ENCODE measurements around the gene MPP3. TPM values are rescaled to one million over a fixed set of nuclear protein-coding genes. Genes with fewer than 3 reads are reported as not detected.

MPP3 gene
- total RNA-seq, 2 donors from 2014 or later, result 3.7 to 4.0 TPM

- DNase-seq, result no peak
- no peak for ATAC-seq
- intact Hi-C loops (cut with DNase I, micrococcal nuclease), result no loop called here
These were observed 65.8 kb downstream of the MPP3 start for GRCh38 chr17:43767053-43767712.

DNA sequence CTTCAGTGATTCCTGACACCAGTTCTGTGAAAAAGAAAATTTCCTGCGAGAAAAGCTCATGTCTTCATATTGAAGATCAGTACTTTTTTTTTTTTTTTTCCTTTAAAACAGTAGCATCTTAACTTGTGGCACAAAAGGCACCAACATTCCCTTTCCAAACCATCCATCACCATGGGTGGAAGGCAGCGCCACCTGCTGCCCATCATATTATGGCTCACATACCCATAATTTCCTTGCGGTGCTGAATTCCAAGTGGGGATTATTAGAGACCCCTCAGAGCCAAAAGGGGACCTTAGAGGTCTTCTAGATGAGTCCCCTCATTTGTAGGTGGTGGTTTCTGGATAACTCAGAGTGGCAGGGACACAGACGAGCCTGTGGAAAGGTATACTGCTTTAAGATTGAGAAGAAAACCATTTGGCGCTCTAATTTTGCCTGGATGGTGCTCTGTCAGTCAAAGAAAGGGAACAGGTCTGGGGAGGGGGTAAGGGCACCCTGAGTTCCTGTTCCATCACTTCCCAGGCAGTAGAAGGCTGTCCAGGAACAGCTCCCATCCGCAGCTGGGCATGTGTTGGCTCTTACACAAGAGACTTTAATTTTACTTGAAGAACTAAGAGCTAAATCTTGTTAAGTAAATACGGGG lies 66.4 kb downstream of the MPP3 start:
- DNase-seq, result peak in 1 of 2 donors; percentile 84
- ATAC-seq, result no peak
- intact Hi-C loops (cut with DNase I, micrococcal nuclease), result no loop called here

GRCh38 chr17:43760254-43760852 lies 72.6 kb downstream of the MPP3 start:
- intact Hi-C loops (cut with DNase I, micrococcal nuclease), result no loop called here
- DNase-seq (peak; percentile 88 to 97), ATAC-seq (peak; percentile 97)

GRCh38 chr17:43759836-43760235 lies 73.1 kb downstream of the MPP3 start:
- intact Hi-C loops (cut with DNase I, micrococcal nuclease), result loop anchor here (5.0 to 10.0 kb wide), 2 partner anchors 63 to 185 kb away; no protein-coding TSS in a partner anchor
- DNase-seq (no peak), ATAC-seq (no peak)

DNA sequence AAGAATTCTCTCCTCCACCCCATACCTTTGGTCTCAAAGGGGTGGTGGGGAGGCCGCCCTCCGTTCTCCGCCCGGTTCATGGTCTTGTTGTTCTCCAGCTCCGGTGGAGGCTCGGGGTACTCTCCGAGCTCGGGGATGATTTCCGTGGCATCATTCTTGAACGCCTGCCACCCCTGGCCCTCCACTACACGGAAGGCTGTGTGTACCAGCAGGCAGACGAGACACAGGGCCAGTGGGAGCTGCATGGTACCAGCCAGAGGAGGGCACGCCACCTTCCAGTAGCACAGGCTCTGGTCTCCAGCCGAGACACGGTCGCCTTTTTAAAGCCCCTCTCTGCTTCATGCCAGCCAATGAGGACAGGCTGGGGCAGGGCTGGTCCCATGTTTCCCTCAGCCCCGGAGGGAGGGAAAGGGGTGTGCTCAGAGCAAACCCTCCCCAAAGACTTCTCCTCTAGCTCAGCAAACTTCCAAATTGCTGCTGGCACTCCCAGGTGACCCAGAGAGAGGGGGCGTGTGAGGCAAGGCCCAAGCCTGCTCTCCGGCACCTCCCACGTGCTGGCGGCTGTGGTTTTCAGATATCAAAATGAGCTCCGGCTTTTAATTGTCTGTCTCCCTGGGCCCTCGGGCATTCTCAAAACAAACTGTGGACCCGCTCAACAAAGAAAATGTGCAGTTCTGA lies 74.3 kb downstream of the MPP3 start, which contains the start of gene SOST:
Gene SOST (minus strand): TSS at position 295 of the 678 bp plus-strand sequence. CDS start 50 bp downstream, at position 245.
- intact Hi-C loops (cut with DNase I, micrococcal nuclease), result loop anchor here (5.0 to 10.0 kb wide), 2 partner anchors 61 to 184 kb away; no protein-coding TSS in a partner anchor
- no peak for ATAC-seq
- no peak for DNase-seq

DNA sequence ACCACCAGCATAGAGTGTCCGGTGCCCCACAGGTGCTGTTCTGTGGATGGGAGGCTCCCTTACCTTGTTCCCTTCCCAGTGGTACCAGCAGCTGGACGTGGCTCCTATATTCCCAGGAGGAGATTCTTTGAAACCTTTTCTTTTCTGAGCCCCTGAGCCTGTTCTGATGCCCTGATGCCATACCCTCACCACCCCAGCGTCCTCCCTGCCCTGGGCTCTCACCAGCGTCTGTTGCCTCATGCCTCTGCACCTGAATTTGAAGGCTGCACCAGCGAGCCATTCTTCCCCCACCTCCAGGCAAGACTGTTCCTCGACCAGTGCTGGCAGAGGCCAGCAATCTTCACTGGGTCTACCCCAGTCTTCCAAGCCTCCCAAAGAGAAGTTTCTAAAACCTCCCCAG lies 74.9 kb downstream of the MPP3 start:
- intact Hi-C loops (cut with DNase I, micrococcal nuclease), result loop anchor here (5.0 to 10.0 kb wide), 2 partner anchors 61 to 183 kb away; no protein-coding TSS in a partner anchor

GRCh38 chr17:43757171-43757660 lies 75.7 kb downstream of the MPP3 start:
- intact Hi-C loops (cut with DNase I, micrococcal nuclease), result loop anchor here (5.0 to 10.0 kb wide), 2 partner anchors 60 to 182 kb away; no protein-coding TSS in a partner anchor
- DNase-seq, result no peak

More for the DNA sequence above, 74.9 kb downstream of the MPP3 start:
- no peak for ATAC-seq
- DNase-seq, result no peak

DNA sequence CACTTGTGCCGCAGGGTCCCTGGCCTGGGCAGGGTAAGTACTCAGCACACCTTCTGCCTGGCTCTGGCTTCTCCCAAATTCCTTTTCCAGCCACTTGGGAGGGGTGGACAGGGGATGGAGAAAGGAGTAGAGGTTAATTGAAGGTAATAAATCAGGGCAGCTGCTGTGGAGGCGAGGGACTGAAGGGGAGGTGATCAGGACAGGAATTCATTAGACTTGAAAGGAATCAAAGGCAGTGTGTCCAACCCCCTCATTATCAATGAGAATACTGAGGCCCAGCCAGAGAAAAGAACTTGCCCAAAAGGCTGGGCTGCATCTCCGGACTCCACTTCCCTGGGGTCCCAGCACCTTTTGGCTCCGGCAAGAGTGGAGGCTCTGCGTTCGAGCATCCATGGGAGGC lies 76.7 kb downstream of the MPP3 start:
- intact Hi-C loops (cut with DNase I, micrococcal nuclease), result loop anchor here (5.0 to 10.0 kb wide), 2 partner anchors 59 to 181 kb away; no protein-coding TSS in a partner anchor
- no peak for DNase-seq
- ATAC-seq, result no peak

More at GRCh38 chr17:43757171-43757660, 75.7 kb downstream of the MPP3 start:
- no peak for ATAC-seq

GRCh38 chr17:43755389-43755875 lies 77.5 kb downstream of the MPP3 start:
- DNase-seq, result no peak
- peak; percentile 26 for ATAC-seq
- intact Hi-C loops (cut with DNase I, micrococcal nuclease), result loop anchor here (5.0 to 10.0 kb wide), 2 partner anchors 58 to 181 kb away; no protein-coding TSS in a partner anchor

- ATAC-seq, result no peak
- intact Hi-C loops (cut with DNase I, micrococcal nuclease), result loop anchor here (5.0 to 10.0 kb wide), 2 partner anchors 58 to 180 kb away; no protein-coding TSS in a partner anchor
- DNase-seq, result no peak
These were observed 78.0 kb downstream of the MPP3 start for GRCh38 chr17:43754947-43755346.

- intact Hi-C loops (cut with DNase I, micrococcal nuclease), result loop anchor here in 1 of 2 donors (10.0 kb wide), 1 partner anchor 179 kb away; no protein-coding TSS in a partner anchor
- DNase-seq (no peak), ATAC-seq (no peak)
These were observed 79.3 kb downstream of the MPP3 start for GRCh38 chr17:43753493-43754129.

Other genes with a start within 250 kb of the MPP3 start
- 1 to 10 TPM; 1.2 to 1.8 TPM for gene MEOX1, start 171.2 kb downstream of the MPP3 start, total RNA-seq
- not detected for gene SOST, start 74.4 kb downstream of the MPP3 start, total RNA-seq
- 10 to 100 TPM; 47.3 to 85.2 TPM for gene DUSP3, start 54.2 kb downstream of the MPP3 start, total RNA-seq
- not detected for gene CFAP97D1, start 52.7 kb downstream of the MPP3 start, total RNA-seq
- gene CD300LG, start 14.0 kb upstream of the MPP3 start, total RNA-seq, result under 1 TPM; 0.27 to 0.87 TPM
- 1 to 10 TPM in 1 of 2 donors, under 1 TPM in 1; 0.49 to 2.6 TPM for gene MPP2, start 74.4 kb upstream of the MPP3 start, total RNA-seq
- 1 to 10 TPM in 1 of 2 donors, not detected in 1; 2.0 TPM for gene PPY, start 109.3 kb upstream of the MPP3 start, total RNA-seq
- gene PYY, start 120.8 kb upstream of the MPP3 start, total RNA-seq, result 10 to 100 TPM; 61.2 to 79.7 TPM
- gene NAGS, start 171.5 kb upstream of the MPP3 start, total RNA-seq, result 10 to 100 TPM in 1 of 2 donors, 1 to 10 TPM in 1; 9.2 to 13.8 TPM
- 10 to 100 TPM; 25.9 to 30.4 TPM for gene TMEM101, start 181.8 kb upstream of the MPP3 start, total RNA-seq
- gene LSM12, start 233.5 kb upstream of the MPP3 start, total RNA-seq, result 10 to 100 TPM; 43.4 to 59.7 TPM
- 10 to 100 TPM; 31.2 to 38.2 TPM for gene G6PC3, start 237.6 kb upstream of the MPP3 start, total RNA-seq

Data from left colon (tissue), 2 donors.